Astrocyte (in vitro differentiated cells and primary cell): ENCODE measurements around the gene PHF14. TPM values are rescaled to one million over a fixed set of nuclear protein-coding genes. Genes with fewer than 3 reads are reported as not detected.

Experiments
- DNase-seq: peaks from one replicate; pipeline ENCODE4 v3.0.0-alpha.2; 2010; ENCODE audit warnings: low read depth
- FAIRE-seq: peaks from 2 replicates; lab custom pipeline; 2011; peaks lifted over from hg19 to GRCh38; lab: Jason Lieb, UNC
- H2AFZ ChIP-seq: 2 replicates; pipeline ENCODE4 v1.6.0; 2012; ENCODE audit warnings: low read depth, low read length, inconsistent platforms
- H3K27ac ChIP-seq: 2 replicates; pipeline ENCODE4 v1.5.1; 2011; ENCODE audit warnings: low read depth, low read length, inconsistent platforms
- H3K27me3 ChIP-seq: 2 replicates; pipeline ENCODE4 v1.6.0; 2011; ENCODE audit warnings: low read length, inconsistent platforms; ENCODE audit not compliant: insufficient read depth
- H3K36me3 ChIP-seq: 2 replicates; pipeline ENCODE4 v1.5.1; 2011; ENCODE audit warnings: low read length, inconsistent platforms; ENCODE audit not compliant: insufficient read depth
- H3K4me1 ChIP-seq: 2 replicates; pipeline ENCODE4 v1.5.1; 2011; ENCODE audit warnings: low read length, inconsistent platforms; ENCODE audit not compliant: insufficient read depth
- H3K4me2 ChIP-seq: 2 replicates; pipeline ENCODE4 v1.6.0; 2012; ENCODE audit warnings: low read length, inconsistent platforms
- H3K4me3 ChIP-seq: 2 replicates; pipeline ENCODE4 v1.5.1; 2011; ENCODE audit warnings: low read depth, mild to moderate bottlenecking, low read length, inconsistent platforms; ENCODE audit not compliant: insufficient read depth
- H3K79me2 ChIP-seq: 2 replicates; pipeline ENCODE4 v1.6.0; 2012; ENCODE audit warnings: mild to moderate bottlenecking, low read length, inconsistent platforms; ENCODE audit not compliant: insufficient read depth
- H3K9ac ChIP-seq: 2 replicates; pipeline ENCODE4 v1.6.0; 2012; ENCODE audit warnings: mild to moderate bottlenecking, low read length, inconsistent platforms
- H3K9me3 ChIP-seq: 2 replicates; pipeline ENCODE4 v1.5.1; 2012; ENCODE audit warnings: low read depth, mild to moderate bottlenecking, low read length, inconsistent platforms; ENCODE audit not compliant: insufficient read depth
- H4K20me1 ChIP-seq: 2 replicates; pipeline ENCODE4 v1.6.0; 2012; ENCODE audit warnings: low read length, inconsistent platforms; ENCODE audit not compliant: insufficient read depth
- H3K27ac Mint-ChIP-seq: one replicate; pipeline ENCODE4 v1.8.0; 2021; ENCODE audit warnings: mild to moderate bottlenecking, mixed read lengths; ENCODE audit not compliant: unreplicated experiment
- H3K27me3 Mint-ChIP-seq: one replicate; pipeline ENCODE4 v1.8.0; 2021; ENCODE audit warnings: low read depth, mixed read lengths; ENCODE audit not compliant: unreplicated experiment
- H3K36me3 Mint-ChIP-seq: one replicate; pipeline ENCODE4 v1.8.0; 2021; ENCODE audit warnings: low read depth, mixed read lengths; ENCODE audit not compliant: unreplicated experiment
- H3K4me1 Mint-ChIP-seq: one replicate; pipeline ENCODE4 v1.8.0; 2021; ENCODE audit warnings: low read depth, mixed read lengths; ENCODE audit not compliant: unreplicated experiment
- H3K4me3 Mint-ChIP-seq: one replicate; pipeline ENCODE4 v1.8.0; 2021; ENCODE audit warnings: mild to moderate bottlenecking, moderate library complexity, mixed read lengths; ENCODE audit not compliant: unreplicated experiment
- H3K9me3 Mint-ChIP-seq: one replicate; pipeline ENCODE4 v1.8.0; 2021; ENCODE audit warnings: mild to moderate bottlenecking, mixed read lengths; ENCODE audit not compliant: unreplicated experiment
- EZH2 ChIP-seq: IDR thresholded peaks from 2 replicates; pipeline ENCODE4 v1.6.1; 2012; ENCODE audit warnings: mild to moderate bottlenecking, low read length, inconsistent platforms; ENCODE audit not compliant: insufficient read depth
- total RNA-seq: library from RNA; stranded (reverse); gene quantifications from 2 replicates; pipeline ENCODE4 v1.2.1, GENCODE V29; 2021
- TF ChIP-seq, protein P1 (sequence below): IDR thresholded peaks from 2 replicates; pipeline ENCODE4 v1.5.1; 2011; ENCODE audit warnings: low read depth, mild to moderate bottlenecking, inconsistent platforms, low read length, moderate library complexity; ENCODE audit not compliant: insufficient read depth

Gene PHF14
- total RNA-seq, 1 donor from 2014 or later = 28.8 TPM

DNA sequence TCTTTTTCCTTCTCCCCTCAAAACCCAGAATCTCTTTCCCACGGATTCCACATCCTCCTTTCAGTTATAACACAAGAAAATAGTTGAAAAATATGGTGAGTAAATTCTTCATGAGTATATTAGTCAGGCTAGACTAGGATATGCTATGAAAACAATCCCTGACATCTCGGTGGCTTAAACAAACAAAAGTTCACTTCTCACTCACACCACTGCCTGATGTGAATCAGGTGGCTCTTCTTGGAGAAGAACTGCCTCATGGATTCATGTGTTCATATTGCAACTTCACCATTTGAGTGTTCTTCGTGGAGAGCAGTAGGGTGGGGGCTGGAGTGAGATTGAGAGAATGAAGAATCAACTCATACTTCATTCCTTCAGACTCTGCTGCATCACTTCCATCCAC, 204.1 kb downstream of the PHF14 start:
- Mint-ChIP-seq H3K4me1 (peaks cover 2% of the 10 kb centered on the region), H3K36me3 (no peaks in the 10 kb centered on the region), H3K4me3 (no peak overlapping the region), H3K27ac (no peak overlapping the region), H3K9me3 (no peaks in the 10 kb centered on the region), H3K27me3 (no peaks in the 10 kb centered on the region)
- Histone ChIP-seq H3K4me1 (no peaks in the 10 kb centered on the region), H4K20me1 (no peaks in the 10 kb centered on the region), H3K4me2 (peak overlapping the region; percentile 1), H3K9me3 (no peaks in the 10 kb centered on the region), H3K79me2 (no peaks in the 10 kb centered on the region), H3K36me3 (no peaks in the 10 kb centered on the region), H3K27me3 (no peaks in the 10 kb centered on the region), H3K4me3 (no peak overlapping the region), H2AFZ (no peak overlapping the region), H3K9ac (no peak overlapping the region), H3K27ac (no peak overlapping the region)
- FAIRE-seq = peak; percentile 89
- DNase-seq = peak; percentile 51
- TF ChIP-seq, protein P1, sequence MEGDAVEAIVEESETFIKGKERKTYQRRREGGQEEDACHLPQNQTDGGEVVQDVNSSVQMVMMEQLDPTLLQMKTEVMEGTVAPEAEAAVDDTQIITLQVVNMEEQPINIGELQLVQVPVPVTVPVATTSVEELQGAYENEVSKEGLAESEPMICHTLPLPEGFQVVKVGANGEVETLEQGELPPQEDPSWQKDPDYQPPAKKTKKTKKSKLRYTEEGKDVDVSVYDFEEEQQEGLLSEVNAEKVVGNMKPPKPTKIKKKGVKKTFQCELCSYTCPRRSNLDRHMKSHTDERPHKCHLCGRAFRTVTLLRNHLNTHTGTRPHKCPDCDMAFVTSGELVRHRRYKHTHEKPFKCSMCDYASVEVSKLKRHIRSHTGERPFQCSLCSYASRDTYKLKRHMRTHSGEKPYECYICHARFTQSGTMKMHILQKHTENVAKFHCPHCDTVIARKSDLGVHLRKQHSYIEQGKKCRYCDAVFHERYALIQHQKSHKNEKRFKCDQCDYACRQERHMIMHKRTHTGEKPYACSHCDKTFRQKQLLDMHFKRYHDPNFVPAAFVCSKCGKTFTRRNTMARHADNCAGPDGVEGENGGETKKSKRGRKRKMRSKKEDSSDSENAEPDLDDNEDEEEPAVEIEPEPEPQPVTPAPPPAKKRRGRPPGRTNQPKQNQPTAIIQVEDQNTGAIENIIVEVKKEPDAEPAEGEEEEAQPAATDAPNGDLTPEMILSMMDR = no peak
- no peak for TF ChIP-seq EZH2

GRCh38 chr7:11181590-11181989, 207.9 kb downstream of the PHF14 start:
- H2AFZ ChIP-seq = no peak overlapping the region
- FAIRE-seq (peak; percentile 17), DNase-seq (no peak)
- no peak overlapping the region for H3K9ac ChIP-seq
- Mint-ChIP-seq H3K4me3 (no peak overlapping the region), H3K36me3 (peaks cover 3% of the 10 kb centered on the region), H3K9me3 (peaks cover 18% of the 10 kb centered on the region), H3K4me1 (peaks cover 2% of the 10 kb centered on the region), H3K27ac (no peak overlapping the region), H3K27me3 (no peaks in the 10 kb centered on the region)
- H3K9me3 ChIP-seq = no peaks in the 10 kb centered on the region
- no peak overlapping the region for H3K4me2 ChIP-seq
- no peaks in the 10 kb centered on the region for H3K79me2 ChIP-seq
- H3K4me3 ChIP-seq = no peak overlapping the region
- H3K4me1 ChIP-seq = no peaks in the 10 kb centered on the region
- H3K27ac ChIP-seq = no peak overlapping the region
- H3K27me3 ChIP-seq = no peaks in the 10 kb centered on the region
- H4K20me1 ChIP-seq = no peaks in the 10 kb centered on the region
- TF ChIP-seq, protein P1 = no peak
- no peak for TF ChIP-seq EZH2
- H3K36me3 ChIP-seq = no peaks in the 10 kb centered on the region

DNA sequence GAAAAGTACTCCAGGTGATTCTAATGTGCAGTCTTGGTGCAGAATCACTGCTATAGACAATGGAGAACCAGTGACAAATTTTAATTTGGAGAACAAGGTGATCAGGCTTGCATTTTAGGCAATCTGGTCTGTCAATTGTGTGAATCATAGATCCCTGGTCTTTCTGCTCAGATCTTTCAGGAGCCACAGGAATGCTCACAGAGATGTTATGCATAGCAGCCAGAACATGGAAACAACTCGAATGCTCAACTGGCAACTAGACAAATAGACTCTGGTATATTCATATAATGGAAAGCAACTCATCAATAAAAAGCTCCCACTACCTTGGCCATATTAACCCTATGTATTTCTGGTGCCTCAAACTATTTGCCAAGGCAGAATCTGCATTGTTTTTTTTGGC, 209.1 kb downstream of the PHF14 start:
- H3K79me2 ChIP-seq = no peaks in the 10 kb centered on the region
- H3K4me3 Mint-ChIP-seq = no peak overlapping the region
- no peak overlapping the region for H2AFZ ChIP-seq
- H3K36me3 Mint-ChIP-seq = peaks cover 3% of the 10 kb centered on the region
- H3K9ac ChIP-seq = no peak overlapping the region
- no peaks in the 10 kb centered on the region for H3K9me3 ChIP-seq
- H3K4me2 ChIP-seq = no peak overlapping the region
- no peaks in the 10 kb centered on the region for H3K4me1 ChIP-seq
- H3K36me3 ChIP-seq = no peaks in the 10 kb centered on the region
- H3K4me1 Mint-ChIP-seq = no peaks in the 10 kb centered on the region
- H3K27ac ChIP-seq = no peak overlapping the region
- H3K4me3 ChIP-seq = no peak overlapping the region
- no peaks in the 10 kb centered on the region for H3K27me3 ChIP-seq
- H4K20me1 ChIP-seq = no peaks in the 10 kb centered on the region
- DNase-seq = peak; percentile 70
- TF ChIP-seq, protein P1 = no peak
- TF ChIP-seq EZH2 = no peak
- peaks cover 18% of the 10 kb centered on the region for H3K9me3 Mint-ChIP-seq
- H3K27ac Mint-ChIP-seq = no peak overlapping the region
- no peaks in the 10 kb centered on the region for H3K27me3 Mint-ChIP-seq
- FAIRE-seq = no peak
